Activated naive CD8-positive, alpha-beta T cell treated with anti-CD3 and anti-CD28 coated beads for 36 hours (primary cell): Measurements from ENCODE around the gene STPG4. TPM values are rescaled to one million over a fixed set of nuclear protein-coding genes. Genes with fewer than 3 reads are reported as not detected.
A peak's percentile ranks its signal among the peaks of the same experiment; 100 is the strongest.

Experiments used
- DNase-seq: peaks from one replicate; pipeline ENCODE4 v3.0.0; 2021
- H3K27ac Mint-ChIP-seq: one replicate; pipeline ENCODE4 v1.8.0; 2022; ENCODE audit warnings: mild to moderate bottlenecking, moderate library complexity, mixed read lengths
- H3K27me3 Mint-ChIP-seq: one replicate; pipeline ENCODE4 v1.8.0; 2022; ENCODE audit warnings: mild to moderate bottlenecking, mixed read lengths
- H3K36me3 Mint-ChIP-seq: one replicate; pipeline ENCODE4 v1.8.0; 2021; ENCODE audit warnings: mild to moderate bottlenecking, mixed read lengths
- H3K4me1 Mint-ChIP-seq: one replicate; pipeline ENCODE4 v1.8.0; 2021; ENCODE audit warnings: mixed read lengths
- H3K4me3 Mint-ChIP-seq: one replicate; pipeline ENCODE4 v1.8.0; 2022; ENCODE audit warnings: mild to moderate bottlenecking, moderate library complexity, mixed read lengths
- H3K9me3 Mint-ChIP-seq: one replicate; pipeline ENCODE4 v1.8.0; 2022; ENCODE audit warnings: mixed read lengths
- total RNA-seq, 2 experiments: library from RNA; stranded (reverse); gene quantifications; one replicate each; pipeline ENCODE4 v1.2.3, GENCODE V29; 2021

The STPG4 gene
- total RNA-seq, 2 experiments from 2014 or later, result not detected

DNA sequence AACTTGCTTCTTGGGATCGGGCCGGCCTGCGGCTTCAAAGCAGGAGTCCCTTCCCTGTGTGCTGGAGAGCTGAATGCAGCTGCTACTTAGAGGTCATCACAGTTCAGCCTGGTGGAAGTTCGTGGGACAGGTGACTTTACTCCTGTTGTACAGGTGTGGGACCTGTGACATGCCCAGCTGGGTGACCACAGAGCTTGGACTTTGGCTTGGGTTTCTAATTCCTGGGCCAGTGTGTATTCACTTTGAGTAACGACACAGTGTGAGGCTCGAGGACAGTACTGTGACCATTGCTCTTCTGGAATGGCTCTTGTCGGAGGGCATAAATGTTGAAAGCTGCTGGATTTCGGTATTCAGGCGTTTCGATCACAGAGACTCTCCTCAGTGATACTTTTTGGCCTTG, 114.5 kb downstream of the STPG4 start:
- Mint-ChIP-seq H3K27ac (no peak overlapping the region), H3K36me3 (peaks cover 11% of the 10 kb centered on the region), H3K9me3 (no peaks in the 10 kb centered on the region), H3K27me3 (no peaks in the 10 kb centered on the region), H3K4me1 (peaks cover 18% of the 10 kb centered on the region), H3K4me3 (no peak overlapping the region)
- no peak for DNase-seq

DNA sequence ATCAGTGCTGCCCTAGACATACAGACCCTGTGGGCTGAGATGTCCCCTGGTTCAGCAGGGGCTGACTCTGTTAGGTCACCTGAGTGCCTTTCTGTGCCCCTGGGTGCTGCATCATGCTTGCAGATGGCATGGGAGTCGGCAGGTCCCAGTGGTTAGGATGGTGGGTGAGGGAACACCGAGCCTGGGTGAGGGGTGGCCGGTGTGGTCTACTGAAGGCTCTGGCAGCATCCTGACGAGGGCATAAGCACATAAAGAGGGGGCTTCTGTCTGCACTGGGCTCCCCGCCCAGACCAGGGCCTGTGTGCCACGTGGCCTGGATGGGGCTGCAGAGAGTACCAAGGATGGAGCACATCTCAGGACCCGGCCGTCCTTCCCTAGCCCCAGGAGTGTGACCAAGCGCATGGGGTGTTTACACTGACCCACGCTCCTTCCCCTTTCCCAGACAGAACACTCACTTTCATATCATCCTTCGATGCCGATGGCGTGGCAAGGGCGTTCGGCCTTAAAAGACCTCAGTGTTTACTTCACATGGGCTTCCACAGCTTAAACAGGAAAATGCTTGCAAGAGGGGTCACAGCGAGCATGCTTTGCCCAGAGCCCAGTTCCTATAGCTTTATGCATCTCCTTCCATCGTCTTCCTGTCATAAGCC, 115.1 kb downstream of the STPG4 start:
- Mint-ChIP-seq H3K27me3 (no peaks in the 10 kb centered on the region), H3K9me3 (no peaks in the 10 kb centered on the region), H3K4me3 (no peak overlapping the region), H3K27ac (peak overlapping the region; percentile 79), H3K4me1 (peaks cover 22% of the 10 kb centered on the region), H3K36me3 (peaks cover 11% of the 10 kb centered on the region)
- DNase-seq, result no peak

DNA sequence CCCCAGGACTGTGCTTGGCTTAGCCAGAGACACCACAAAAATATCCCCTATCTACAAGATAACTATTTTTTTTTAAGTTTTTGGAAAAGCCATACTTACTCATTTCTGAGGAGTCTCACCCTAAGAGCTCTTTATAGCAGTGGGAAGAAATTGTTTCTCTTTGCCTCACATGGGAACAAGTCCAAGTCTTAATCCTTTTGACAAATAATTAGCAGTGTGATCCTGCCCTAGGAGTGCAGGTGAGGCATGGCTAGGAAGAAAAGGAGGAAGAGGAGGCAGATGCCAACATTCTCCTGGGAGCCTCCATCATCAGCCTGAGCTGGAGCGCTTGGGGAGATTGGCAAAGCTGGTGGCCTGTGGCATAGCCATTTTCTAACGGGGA, 115.6 kb downstream of the STPG4 start:
- H3K27me3 Mint-ChIP-seq, result no peaks in the 10 kb centered on the region
- no peaks in the 10 kb centered on the region for H3K9me3 Mint-ChIP-seq
- peaks cover 11% of the 10 kb centered on the region for H3K36me3 Mint-ChIP-seq
- DNase-seq, result no peak
- peak overlapping the region; percentile 79 for H3K27ac Mint-ChIP-seq
- H3K4me1 Mint-ChIP-seq, result peaks cover 22% of the 10 kb centered on the region
- no peak overlapping the region for H3K4me3 Mint-ChIP-seq

DNA sequence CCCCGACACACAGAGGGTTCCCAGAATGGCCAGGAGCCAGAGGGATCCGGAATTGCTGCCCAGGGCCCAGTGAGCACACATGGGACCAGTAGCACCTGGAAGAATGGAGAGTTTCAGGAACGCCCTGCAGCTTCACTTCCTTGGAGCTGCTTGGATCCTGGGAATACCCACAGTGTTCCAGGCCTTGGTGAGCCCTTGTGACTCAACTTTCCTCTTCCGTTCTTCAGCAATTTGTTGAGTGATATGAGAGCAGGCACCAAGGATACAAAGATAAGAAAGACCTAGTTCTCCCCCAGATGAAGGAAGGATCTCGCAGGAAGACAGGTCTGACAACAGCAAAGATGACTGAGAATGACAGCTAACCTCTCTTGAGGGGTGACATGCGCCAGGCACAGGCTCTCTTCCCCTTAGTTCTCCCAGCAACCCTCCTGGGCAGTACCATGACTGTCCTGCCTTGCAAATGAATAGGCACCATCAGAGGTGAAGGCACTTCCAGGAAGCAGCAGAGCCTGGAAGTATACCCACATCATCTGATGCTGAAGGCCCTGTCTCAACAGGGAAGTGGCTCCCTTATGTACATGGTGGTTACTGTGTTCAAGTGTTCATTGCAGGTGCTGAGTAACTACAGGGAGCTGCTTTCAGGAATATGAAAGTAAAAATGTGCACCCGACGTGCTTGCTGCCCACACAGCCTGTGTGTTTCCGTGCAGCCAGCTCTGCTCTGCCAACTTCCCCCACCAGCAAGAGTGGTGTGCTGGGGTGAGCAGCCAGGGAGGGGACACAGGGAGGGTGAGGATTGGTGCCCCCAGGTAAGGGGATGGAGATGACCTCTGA, 116.2 kb downstream of the STPG4 start:
- DNase-seq, result peak; percentile 53
- H3K27me3 Mint-ChIP-seq, result no peaks in the 10 kb centered on the region

DNA sequence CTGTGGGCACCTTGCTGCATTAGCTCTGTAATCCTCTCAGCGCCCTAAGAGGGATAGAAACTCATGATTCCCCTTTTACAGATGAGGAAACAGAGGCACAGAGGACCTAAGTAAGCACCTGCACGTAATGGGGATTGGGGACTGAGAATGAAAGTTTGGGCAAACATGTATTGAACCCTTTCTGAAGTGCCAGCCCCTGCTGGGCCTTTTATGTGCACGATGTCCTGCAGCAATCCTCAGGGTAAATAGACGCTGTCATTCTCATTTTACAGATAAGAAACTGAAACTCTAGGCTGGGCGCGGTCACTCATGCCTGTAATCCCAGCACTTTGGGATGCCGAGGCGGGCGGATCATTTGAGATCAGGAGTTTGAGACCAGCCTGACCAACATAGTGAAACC, 117.4 kb downstream of the STPG4 start:
- peaks cover 7% of the 10 kb centered on the region for H3K36me3 Mint-ChIP-seq
- peaks cover 18% of the 10 kb centered on the region for H3K4me1 Mint-ChIP-seq
- H3K27me3 Mint-ChIP-seq, result no peaks in the 10 kb centered on the region
- H3K4me3 Mint-ChIP-seq, result no peak overlapping the region
- no peak for DNase-seq
- no peaks in the 10 kb centered on the region for H3K9me3 Mint-ChIP-seq
- no peak overlapping the region for H3K27ac Mint-ChIP-seq

More for the DNA sequence above, 116.2 kb downstream of the STPG4 start:
- Mint-ChIP-seq H3K4me3 (peak overlapping the region; percentile 10), H3K9me3 (no peaks in the 10 kb centered on the region), H3K36me3 (peaks cover 9% of the 10 kb centered on the region), H3K4me1 (peaks cover 22% of the 10 kb centered on the region), H3K27ac (peak overlapping the region; percentile 79)

Other genes with a start within 250 kb of the STPG4 start
- 10 to 100 TPM; 41.2 to 42.3 TPM for gene MCFD2, start 239.5 kb downstream of the STPG4 start, total RNA-seq
- 10 to 100 TPM; 55.0 to 56.6 TPM for gene TTC7A, start 214.1 kb downstream of the STPG4 start, total RNA-seq
- 100 to 1,000 TPM; 510 to 512 TPM for gene CALM2, start 21.2 kb upstream of the STPG4 start, total RNA-seq
- 1 to 10 TPM in 1 of 2 experiments, under 1 TPM in 1; 0.46 to 1.0 TPM for gene EPCAM, start 214.0 kb upstream of the STPG4 start, total RNA-seq
- 10 to 100 TPM; 74.5 to 75.2 TPM for gene MSH2, start 247.8 kb upstream of the STPG4 start, total RNA-seq